HUES48 (cell line): Measurements from ENCODE around the gene RUNX2.

ENCODE experiments used
- H3K27ac ChIP-seq: one replicate; pipeline ENCODE4 v1.7.0; 2013; ENCODE audit warnings: low read depth, low read length, inconsistent platforms
- H3K27me3 ChIP-seq: 2 replicates; pipeline ENCODE4 v1.6.1; 2013; ENCODE audit warnings: mild to moderate bottlenecking, low read length; ENCODE audit not compliant: control insufficient read depth, insufficient read depth
- H3K36me3 ChIP-seq: 2 replicates; pipeline ENCODE4 v1.6.1; 2013; ENCODE audit warnings: low read length; ENCODE audit not compliant: control insufficient read depth, insufficient read depth
- H3K4me1 ChIP-seq: 2 replicates; pipeline ENCODE4 v1.6.1; 2013; ENCODE audit warnings: mild to moderate bottlenecking, low read length; ENCODE audit not compliant: control insufficient read depth, insufficient read depth
- H3K4me3 ChIP-seq: 2 replicates; pipeline ENCODE4 v1.5.1; 2013; ENCODE audit warnings: mild to moderate bottlenecking, low read depth, low read length
- H3K9ac ChIP-seq: 2 replicates; pipeline ENCODE4 v1.6.1; 2013; ENCODE audit warnings: mild to moderate bottlenecking, low read depth, low read length, moderate library complexity
- H3K9me3 ChIP-seq: 2 replicates; pipeline ENCODE4 v1.6.1; 2013; ENCODE audit warnings: low read length; ENCODE audit not compliant: control insufficient read depth, insufficient read depth

The RUNX2 gene

GRCh38 chr6:45436544-45437438, 108.7 kb downstream of the RUNX2 start:
- H3K36me3 ChIP-seq: no peaks in the 10 kb centered on the region
- H3K4me1 ChIP-seq: 0 out of 2 replicates have a peak, but pooled peaks cover 5% of the 10 kb centered on the region
- no peaks in the 10 kb centered on the region for H3K27me3 ChIP-seq
- H3K9ac ChIP-seq: no peak overlapping the region
- no peaks in the 10 kb centered on the region for H3K9me3 ChIP-seq
- H3K27ac ChIP-seq: no peak overlapping the region
- no peak overlapping the region for H3K4me3 ChIP-seq

DNA sequence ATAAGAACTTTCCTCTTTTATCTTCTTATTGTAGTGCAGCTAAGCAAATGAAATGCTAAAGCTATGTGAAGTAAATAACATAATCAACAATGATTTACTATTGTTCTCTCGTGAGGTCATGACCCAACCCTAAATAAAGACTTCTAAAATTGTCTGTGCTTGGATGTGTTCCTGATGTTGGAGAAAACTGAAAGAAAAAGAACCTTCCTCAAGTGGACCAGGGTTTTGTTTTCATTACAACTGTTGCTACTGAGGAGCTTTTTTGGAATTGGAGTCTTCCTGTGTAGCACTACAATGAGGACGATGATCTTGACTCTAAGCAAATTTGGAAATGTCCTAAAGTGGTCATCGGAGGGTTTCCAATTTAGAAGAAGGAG, 109.3 kb downstream of the RUNX2 start:
- no peaks in the 10 kb centered on the region for H3K9me3 ChIP-seq
- H3K36me3 ChIP-seq: no peaks in the 10 kb centered on the region
- H3K9ac ChIP-seq: no peak overlapping the region
- H3K27me3 ChIP-seq: no peaks in the 10 kb centered on the region
- no peak overlapping the region for H3K27ac ChIP-seq
- H3K4me1 ChIP-seq: 0 out of 2 replicates have a peak, but pooled peaks cover 5% of the 10 kb centered on the region
- no peak overlapping the region for H3K4me3 ChIP-seq

GRCh38 chr6:45438151-45438550, 110.0 kb downstream of the RUNX2 start:
- no peaks in the 10 kb centered on the region for H3K9me3 ChIP-seq
- H3K4me3 ChIP-seq: no peak overlapping the region
- no peak overlapping the region for H3K9ac ChIP-seq
- H3K27me3 ChIP-seq: no peaks in the 10 kb centered on the region
- no peak overlapping the region for H3K27ac ChIP-seq
- 0 out of 2 replicates have a peak, but pooled peaks cover 5% of the 10 kb centered on the region for H3K4me1 ChIP-seq
- no peaks in the 10 kb centered on the region for H3K36me3 ChIP-seq

- H3K9ac ChIP-seq: no peak overlapping the region
- H3K4me1 ChIP-seq: 0 out of 2 replicates have a peak, but pooled peaks cover 5% of the 10 kb centered on the region
- H3K27me3 ChIP-seq: no peaks in the 10 kb centered on the region
- no peaks in the 10 kb centered on the region for H3K9me3 ChIP-seq
- no peaks in the 10 kb centered on the region for H3K36me3 ChIP-seq
- H3K4me3 ChIP-seq: no peak overlapping the region
- no peak overlapping the region for H3K27ac ChIP-seq
Observed at GRCh38 chr6:45438849-45439406, 110.8 kb downstream of the RUNX2 start.

DNA sequence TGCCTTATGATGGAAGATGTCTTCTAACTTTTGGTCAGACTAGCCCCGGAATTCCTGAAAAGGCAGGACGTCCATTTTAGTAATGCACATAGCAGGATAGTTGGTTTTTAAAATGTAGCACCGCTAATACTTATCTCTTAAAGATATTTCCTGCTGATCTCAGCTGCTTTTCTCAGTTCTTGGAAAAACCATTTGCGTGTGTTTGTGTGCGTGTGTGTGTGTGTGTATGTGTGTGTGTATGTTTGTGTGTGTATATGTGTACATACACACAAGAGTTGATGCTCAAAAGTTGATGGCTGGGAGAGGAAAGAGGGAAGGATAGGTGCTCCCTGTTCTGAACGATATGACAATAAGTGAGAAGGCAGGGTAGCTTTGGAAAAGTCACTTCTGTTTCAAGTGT, 111.3 kb downstream of the RUNX2 start:
- Histone ChIP-seq H3K36me3 (no peaks in the 10 kb centered on the region), H3K27ac (no peak overlapping the region), H3K4me1 (0 out of 2 replicates have a peak, but pooled peaks cover 5% of the 10 kb centered on the region), H3K27me3 (no peaks in the 10 kb centered on the region), H3K9ac (no peak overlapping the region), H3K9me3 (no peaks in the 10 kb centered on the region), H3K4me3 (no peak overlapping the region)

GRCh38 chr6:45439861-45440388, 111.8 kb downstream of the RUNX2 start:
- no peak overlapping the region for H3K4me3 ChIP-seq
- no peaks in the 10 kb centered on the region for H3K9me3 ChIP-seq
- 0 out of 2 replicates have a peak, but pooled peaks cover 5% of the 10 kb centered on the region for H3K4me1 ChIP-seq
- no peaks in the 10 kb centered on the region for H3K36me3 ChIP-seq
- H3K27me3 ChIP-seq: no peaks in the 10 kb centered on the region
- H3K9ac ChIP-seq: no peak overlapping the region
- H3K27ac ChIP-seq: no peak overlapping the region

GRCh38 chr6:45441851-45442453, 113.8 kb downstream of the RUNX2 start:
- H3K36me3 ChIP-seq: no peaks in the 10 kb centered on the region
- H3K4me1 ChIP-seq: peaks cover 18% of the 10 kb centered on the region
- H3K27me3 ChIP-seq: no peaks in the 10 kb centered on the region
- H3K9me3 ChIP-seq: no peaks in the 10 kb centered on the region
- no peak overlapping the region for H3K9ac ChIP-seq
- no peak overlapping the region for H3K27ac ChIP-seq
- H3K4me3 ChIP-seq: no peak overlapping the region

- no peaks in the 10 kb centered on the region for H3K27me3 ChIP-seq
- no peaks in the 10 kb centered on the region for H3K9me3 ChIP-seq
- H3K4me1 ChIP-seq: peaks cover 26% of the 10 kb centered on the region
- H3K27ac ChIP-seq: no peak overlapping the region
- H3K9ac ChIP-seq: no peak overlapping the region
- no peak overlapping the region for H3K4me3 ChIP-seq
- H3K36me3 ChIP-seq: no peaks in the 10 kb centered on the region
Observed at GRCh38 chr6:45442716-45443115, 114.6 kb downstream of the RUNX2 start.

- Histone ChIP-seq H3K4me3 (no peak overlapping the region), H3K9ac (no peak overlapping the region), H3K36me3 (no peaks in the 10 kb centered on the region), H3K27me3 (no peaks in the 10 kb centered on the region), H3K27ac (peak overlapping the region; percentile 72), H3K4me1 (peaks cover 29% of the 10 kb centered on the region), H3K9me3 (no peaks in the 10 kb centered on the region)
Observed at GRCh38 chr6:45445364-45445748, 117.2 kb downstream of the RUNX2 start.

GRCh38 chr6:45445749-45446549, 117.8 kb downstream of the RUNX2 start:
- no peak overlapping the region for H3K4me3 ChIP-seq
- no peaks in the 10 kb centered on the region for H3K27me3 ChIP-seq
- peaks cover 29% of the 10 kb centered on the region for H3K4me1 ChIP-seq
- no peaks in the 10 kb centered on the region for H3K36me3 ChIP-seq
- H3K9me3 ChIP-seq: no peaks in the 10 kb centered on the region
- no peak overlapping the region for H3K9ac ChIP-seq
- peak overlapping the region; percentile 72 for H3K27ac ChIP-seq
